SK-N-SH treated with all-trans-retinoic acid at 6 μM for 48 hours (cell line): ENCODE results near the gene VSNL1.

Experiments used
- ATAC-seq: fragments of 200-7000 bp; cut with Tn5 transposase; 3 replicates; pipeline ENCODE4 v1.9.1; 2020; ENCODE audit warnings: mild to moderate bottlenecking, moderate library complexity
- ARNTL ChIP-seq: fragments of 450-650 bp; formaldehyde crosslinking; IDR thresholded peaks from 2 replicates; pipeline ENCODE4 v1.5.0; 2020; ENCODE audit warnings: low read depth, mild to moderate bottlenecking, moderate library complexity, borderline replicate concordance
- CSDC2 ChIP-seq: fragments of 250-450 bp; sonication (Bioruptor Pico); IDR thresholded peaks from 2 replicates; pipeline ENCODE4 v1.5.0; 2020; ENCODE audit warnings: mild to moderate bottlenecking, moderate library complexity
- CSRNP3 ChIP-seq: fragments of 250-450 bp; sonication (Bioruptor Pico); IDR thresholded peaks from 2 replicates; pipeline ENCODE4 v1.5.1; 2021; ENCODE audit warnings: mild to moderate bottlenecking, moderate library complexity
- ESRRG ChIP-seq: fragments of 250-450 bp; sonication (Bioruptor Pico); IDR thresholded peaks from 2 replicates; pipeline ENCODE4 v1.6.1; 2021; ENCODE audit warnings: mild to moderate bottlenecking
- GLIS3 ChIP-seq: fragments of 250-450 bp; sonication (Bioruptor Pico); IDR thresholded peaks from 2 replicates; pipeline ENCODE4 v1.5.0; 2020; ENCODE audit warnings: mild to moderate bottlenecking, moderate library complexity
- ISL1 ChIP-seq: fragments of 250-450 bp; sonication (Bioruptor Pico); IDR thresholded peaks from 2 replicates; pipeline ENCODE4 v2.1.2; 2022; ENCODE audit warnings: mild to moderate bottlenecking, moderate library complexity
- OSR1 ChIP-seq: fragments of 250-450 bp; sonication (Bioruptor Pico); IDR thresholded peaks from 2 replicates; pipeline ENCODE4 v1.8.0; 2022; ENCODE audit warnings: moderate library complexity, mild to moderate bottlenecking, inconsistent platforms
- PATZ1 ChIP-seq: fragments of 250-450 bp; sonication (Bioruptor Pico); IDR thresholded peaks from 2 replicates; pipeline ENCODE4 v1.8.0; 2020; ENCODE audit warnings: mild to moderate bottlenecking, moderate library complexity, borderline replicate concordance
- POU6F1 ChIP-seq: fragments of 250-450 bp; sonication (Bioruptor Pico); IDR thresholded peaks from 2 replicates; pipeline ENCODE4 v1.8.0; 2021; ENCODE audit warnings: low read depth, mild to moderate bottlenecking, moderate library complexity, borderline replicate concordance
- PPARA ChIP-seq: fragments of 250-450 bp; sonication (Bioruptor Pico); IDR thresholded peaks from 2 replicates; pipeline ENCODE4 v1.5.0; 2020; ENCODE audit warnings: mild to moderate bottlenecking, borderline replicate concordance
- RARB ChIP-seq: fragments of 250-450 bp; sonication (Bioruptor Pico); IDR thresholded peaks from 2 replicates; pipeline ENCODE4 v1.8.0; 2021; ENCODE audit warnings: mild to moderate bottlenecking, moderate library complexity
- SNAI2 ChIP-seq: fragments of 250-450 bp; sonication (Bioruptor Pico); IDR thresholded peaks from 2 replicates; pipeline ENCODE4 v1.5.0; 2020; ENCODE audit warnings: mild to moderate bottlenecking, moderate library complexity
- TCF4 ChIP-seq: fragments of 250-450 bp; sonication (Bioruptor Pico); IDR thresholded peaks from 2 replicates; pipeline ENCODE4 v1.8.0; 2021; ENCODE audit warnings: mild to moderate bottlenecking, moderate library complexity, borderline replicate concordance
- TOX ChIP-seq: fragments of 250-450 bp; sonication (Bioruptor Pico); IDR thresholded peaks from 2 replicates; pipeline ENCODE4 v1.8.0; 2021; ENCODE audit warnings: mild to moderate bottlenecking, moderate library complexity, borderline replicate concordance
- ZC3H10 ChIP-seq: fragments of 250-450 bp; sonication (Bioruptor Pico); IDR thresholded peaks from 2 replicates; pipeline ENCODE4 v1.5.1; 2021; ENCODE audit warnings: mild to moderate bottlenecking, moderate library complexity
- ZFP3 ChIP-seq: fragments of 250-450 bp; sonication (Bioruptor Pico); IDR thresholded peaks from 2 replicates; pipeline ENCODE4 v1.5.0; 2020; ENCODE audit warnings: mild to moderate bottlenecking, moderate library complexity
- ZNF565 ChIP-seq: fragments of 450-650 bp; formaldehyde crosslinking; conservative IDR thresholded peaks from 2 replicates; pipeline ENCODE4 v1.5.0; 2020; ENCODE audit warnings: low read depth, mild to moderate bottlenecking, moderate library complexity
- ZNF70 ChIP-seq: fragments of 450-650 bp; formaldehyde crosslinking; IDR thresholded peaks from 2 replicates; pipeline ENCODE4 v1.5.0; 2020; ENCODE audit warnings: mild to moderate bottlenecking, moderate library complexity
- ZNF8 ChIP-seq: fragments of 450-650 bp; formaldehyde crosslinking; IDR thresholded peaks from 2 replicates; pipeline ENCODE4 v1.5.0; 2020; ENCODE audit warnings: mild to moderate bottlenecking, moderate library complexity
- TF ChIP-seq, protein P1 (sequence below): fragments of 250-450 bp; sonication (Bioruptor Pico); IDR thresholded peaks from 2 replicates; pipeline ENCODE4 v1.5.0; 2020; ENCODE audit warnings: mild to moderate bottlenecking, moderate library complexity
- TF ChIP-seq, protein P2 (sequence below): fragments of 250-450 bp; sonication (Bioruptor Pico); IDR thresholded peaks from 2 replicates; pipeline ENCODE4 v1.5.1; 2020; ENCODE audit warnings: low read depth, mild to moderate bottlenecking, moderate library complexity

VSNL1 gene

DNA sequence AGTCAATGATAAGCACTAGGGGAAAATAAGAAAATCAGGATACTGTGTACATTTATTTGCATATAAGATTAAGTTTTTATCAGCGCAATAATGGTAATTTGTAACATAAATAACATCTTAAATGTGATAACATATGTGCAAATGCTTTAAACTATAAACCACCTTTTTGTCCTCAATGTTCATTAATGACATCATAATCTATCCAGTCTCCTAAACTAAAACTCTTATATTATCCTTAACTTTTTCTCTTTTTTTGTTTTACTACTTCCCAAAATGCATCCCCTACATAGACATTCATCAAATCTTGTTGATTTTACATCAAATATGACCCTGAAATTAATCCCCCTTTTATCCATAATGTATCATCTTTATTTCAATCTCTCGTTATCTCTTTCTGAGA is 18.9 kb upstream of the VSNL1 start:
- TF ChIP-seq ZC3H10 (CRISPR knock-in tag): no peak
- TF ChIP-seq TCF4: no peak
- no peak for TF ChIP-seq GLIS3
- no peak for TF ChIP-seq SNAI2
- TF ChIP-seq ZFP3: no peak
- TF ChIP-seq, protein P1, sequence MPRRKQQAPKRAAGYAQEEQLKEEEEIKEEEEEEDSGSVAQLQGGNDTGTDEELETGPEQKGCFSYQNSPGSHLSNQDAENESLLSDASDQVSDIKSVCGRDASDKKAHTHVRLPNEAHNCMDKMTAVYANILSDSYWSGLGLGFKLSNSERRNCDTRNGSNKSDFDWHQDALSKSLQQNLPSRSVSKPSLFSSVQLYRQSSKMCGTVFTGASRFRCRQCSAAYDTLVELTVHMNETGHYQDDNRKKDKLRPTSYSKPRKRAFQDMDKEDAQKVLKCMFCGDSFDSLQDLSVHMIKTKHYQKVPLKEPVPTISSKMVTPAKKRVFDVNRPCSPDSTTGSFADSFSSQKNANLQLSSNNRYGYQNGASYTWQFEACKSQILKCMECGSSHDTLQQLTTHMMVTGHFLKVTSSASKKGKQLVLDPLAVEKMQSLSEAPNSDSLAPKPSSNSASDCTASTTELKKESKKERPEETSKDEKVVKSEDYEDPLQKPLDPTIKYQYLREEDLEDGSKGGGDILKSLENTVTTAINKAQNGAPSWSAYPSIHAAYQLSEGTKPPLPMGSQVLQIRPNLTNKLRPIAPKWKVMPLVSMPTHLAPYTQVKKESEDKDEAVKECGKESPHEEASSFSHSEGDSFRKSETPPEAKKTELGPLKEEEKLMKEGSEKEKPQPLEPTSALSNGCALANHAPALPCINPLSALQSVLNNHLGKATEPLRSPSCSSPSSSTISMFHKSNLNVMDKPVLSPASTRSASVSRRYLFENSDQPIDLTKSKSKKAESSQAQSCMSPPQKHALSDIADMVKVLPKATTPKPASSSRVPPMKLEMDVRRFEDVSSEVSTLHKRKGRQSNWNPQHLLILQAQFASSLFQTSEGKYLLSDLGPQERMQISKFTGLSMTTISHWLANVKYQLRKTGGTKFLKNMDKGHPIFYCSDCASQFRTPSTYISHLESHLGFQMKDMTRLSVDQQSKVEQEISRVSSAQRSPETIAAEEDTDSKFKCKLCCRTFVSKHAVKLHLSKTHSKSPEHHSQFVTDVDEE (CRISPR knock-in tag): no peak
- TF ChIP-seq PPARA (CRISPR knock-in tag): no peak
- TF ChIP-seq POU6F1: no peak
- no peak for TF ChIP-seq CSDC2 (CRISPR knock-in tag)
- TF ChIP-seq, protein P2, sequence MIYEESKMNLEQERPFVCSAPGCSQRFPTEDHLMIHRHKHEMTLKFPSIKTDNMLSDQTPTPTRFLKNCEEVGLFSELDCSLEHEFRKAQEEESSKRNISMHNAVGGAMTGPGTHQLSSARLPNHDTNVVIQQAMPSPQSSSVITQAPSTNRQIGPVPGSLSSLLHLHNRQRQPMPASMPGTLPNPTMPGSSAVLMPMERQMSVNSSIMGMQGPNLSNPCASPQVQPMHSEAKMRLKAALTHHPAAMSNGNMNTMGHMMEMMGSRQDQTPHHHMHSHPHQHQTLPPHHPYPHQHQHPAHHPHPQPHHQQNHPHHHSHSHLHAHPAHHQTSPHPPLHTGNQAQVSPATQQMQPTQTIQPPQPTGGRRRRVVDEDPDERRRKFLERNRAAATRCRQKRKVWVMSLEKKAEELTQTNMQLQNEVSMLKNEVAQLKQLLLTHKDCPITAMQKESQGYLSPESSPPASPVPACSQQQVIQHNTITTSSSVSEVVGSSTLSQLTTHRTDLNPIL (CRISPR knock-in tag): no peak
- TF ChIP-seq ISL1 (CRISPR knock-in tag): no peak
- TF ChIP-seq, all 23 proteins: peak for 0
- ATAC-seq: no peak

DNA sequence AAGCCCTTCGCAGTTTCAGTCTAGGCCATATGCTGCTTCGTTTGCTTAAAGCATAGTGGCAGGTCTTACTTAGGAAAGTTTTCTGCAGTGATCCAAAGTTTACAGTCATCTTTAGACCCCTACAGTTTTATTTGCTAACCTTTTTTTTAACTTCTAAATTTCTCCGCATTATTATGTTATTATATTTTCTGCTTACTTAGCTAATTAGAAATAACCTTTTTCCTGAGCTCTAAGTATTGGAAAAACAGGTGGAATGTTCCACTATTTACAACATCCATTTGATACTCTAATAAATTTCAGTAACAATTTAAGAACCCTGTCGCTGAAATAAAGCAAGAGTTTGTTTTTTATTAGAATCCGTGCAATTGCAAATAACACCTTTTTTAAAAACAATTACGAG is 18.2 kb upstream of the VSNL1 start:
- TF ChIP-seq TOX (CRISPR knock-in tag): no peak
- no peak for TF ChIP-seq ZNF565 (CRISPR knock-in tag)
- no peak for ATAC-seq

DNA sequence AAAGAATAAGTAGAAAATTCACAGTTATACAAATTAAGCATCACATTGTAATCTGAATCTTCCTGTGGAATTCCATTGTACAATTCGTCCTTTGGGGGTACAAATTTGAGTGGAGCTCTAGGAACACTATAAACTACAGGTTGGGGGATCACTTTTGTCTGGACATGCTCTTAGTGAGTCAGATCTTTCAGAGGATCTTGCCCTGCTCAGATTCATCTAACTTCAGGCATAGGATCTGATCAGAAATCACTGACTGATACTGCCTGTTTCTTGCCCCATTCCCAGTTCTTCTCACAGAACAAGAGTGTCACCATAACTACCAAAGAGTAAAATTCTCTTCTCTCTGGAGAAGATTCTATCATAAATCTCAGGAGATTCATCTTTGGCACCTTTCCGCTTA is 10.7 kb upstream of the VSNL1 start:
- TF ChIP-seq, protein P2 (CRISPR knock-in tag): no peak
- TF ChIP-seq POU6F1 (no peak), TCF4 (no peak), PPARA (CRISPR knock-in tag) (no peak), ESRRG (CRISPR knock-in tag) (no peak), ARNTL (no peak), ISL1 (CRISPR knock-in tag) (no peak), RARB (no peak), ZC3H10 (CRISPR knock-in tag) (no peak), OSR1 (CRISPR knock-in tag) (no peak), ZNF8 (no peak), CSRNP3 (CRISPR knock-in tag) (no peak), GLIS3 (no peak), PATZ1 (CRISPR knock-in tag) (no peak), ZNF565 (CRISPR knock-in tag) (no peak), TOX (CRISPR knock-in tag) (no peak), SNAI2 (no peak), ZNF70 (CRISPR knock-in tag) (no peak)
- no peak for ATAC-seq
